Hepatocyte (in vitro differentiated cells): Measurements from ENCODE around the gene NR6A1.

Experiments
- EZH2phosphoT487 ChIP-seq: fragments of 200-600 bp; sonication (generic); IDR thresholded peaks from one replicate; pipeline ENCODE4 v1.6.1; 2018; ENCODE audit warnings: antibody characterized with exemption, mild to moderate bottlenecking, low read depth, moderate library complexity; ENCODE audit not compliant: unreplicated experiment, severe bottlenecking
- TF ChIP-seq, protein P1 (sequence below): fragments of 200-600 bp; sonication (generic); IDR thresholded peaks from 2 replicates; pipeline ENCODE4 v1.5.1; 2016; ENCODE audit warnings: antibody characterized with exemption, mild to moderate bottlenecking; ENCODE audit not compliant: poor library complexity

- TF ChIP-seq, protein P1, sequence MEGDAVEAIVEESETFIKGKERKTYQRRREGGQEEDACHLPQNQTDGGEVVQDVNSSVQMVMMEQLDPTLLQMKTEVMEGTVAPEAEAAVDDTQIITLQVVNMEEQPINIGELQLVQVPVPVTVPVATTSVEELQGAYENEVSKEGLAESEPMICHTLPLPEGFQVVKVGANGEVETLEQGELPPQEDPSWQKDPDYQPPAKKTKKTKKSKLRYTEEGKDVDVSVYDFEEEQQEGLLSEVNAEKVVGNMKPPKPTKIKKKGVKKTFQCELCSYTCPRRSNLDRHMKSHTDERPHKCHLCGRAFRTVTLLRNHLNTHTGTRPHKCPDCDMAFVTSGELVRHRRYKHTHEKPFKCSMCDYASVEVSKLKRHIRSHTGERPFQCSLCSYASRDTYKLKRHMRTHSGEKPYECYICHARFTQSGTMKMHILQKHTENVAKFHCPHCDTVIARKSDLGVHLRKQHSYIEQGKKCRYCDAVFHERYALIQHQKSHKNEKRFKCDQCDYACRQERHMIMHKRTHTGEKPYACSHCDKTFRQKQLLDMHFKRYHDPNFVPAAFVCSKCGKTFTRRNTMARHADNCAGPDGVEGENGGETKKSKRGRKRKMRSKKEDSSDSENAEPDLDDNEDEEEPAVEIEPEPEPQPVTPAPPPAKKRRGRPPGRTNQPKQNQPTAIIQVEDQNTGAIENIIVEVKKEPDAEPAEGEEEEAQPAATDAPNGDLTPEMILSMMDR: no peak
- TF ChIP-seq EZH2phosphoT487: no peak
Measured at GRCh38 chr9:124602632-124603031, 168.5 kb downstream of the NR6A1 start.
